Activated CD4-positive, alpha-beta T cell treated with anti-CD3 and anti-CD28 coated beads, Interleukin-2, amount 10 ng/mL, durations not matched to agents 24 days and 14 days (primary cell): Measurements from ENCODE around the gene TSPAN8. TPM values are rescaled to one million over a fixed set of nuclear protein-coding genes. Genes with fewer than 3 reads are reported as not detected.

Source experiments
- total RNA-seq: library from RNA; stranded (reverse); gene quantifications from 2 replicates; pipeline ENCODE4 v1.2.3, GENCODE V29; 2022

The TSPAN8 gene
- total RNA-seq, 1 donor from 2014 or later, result not detected

Other genes with a start within 250 kb of the TSPAN8 start
- gene PTPRR, start 237.3 kb downstream of the TSPAN8 start, total RNA-seq, result not detected in 2 replicates